ENCODE results near the gene MAEA. TPM values are rescaled to one million over a fixed set of nuclear protein-coding genes. Genes with fewer than 3 reads are reported as not detected.

MAEA gene
- total and polyA plus RNA-seq, 4 experiments from 2014 or later, result 54.1 to 106 (median 85.8) TPM

- DNase-seq, result peak in 4 of 5 donors; percentile 13 to 58 (median 18)
- H3K4me3 Mint-ChIP-seq, result peak overlapping the region; percentile 84 to 90 (median 86)
These were observed 42.5 kb upstream of the MAEA start for GRCh38 chr4:1246901-1247863.

GRCh38 chr4:1247864-1248244 lies 41.8 kb upstream of the MAEA start:
- DNase-seq, result no peak
- Mint-ChIP-seq H3K4me3 (peak overlapping the region; percentile 77 to 90 (median 86)), H3K27ac (peak overlapping the region in 6 of 7 donors; percentile 50 to 94 (median 56)), H3K27me3 (no peaks in the 10 kb centered on the region), H3K4me1 (peaks cover 29 to 77% (median 63%) of the 10 kb centered on the region in 4 donors), H3K9me3 (peaks cover 0 to 2% (median 0%) of the 10 kb centered on the region in 8 donors), H3K36me3 (peaks cover 0 to 21% of the 10 kb centered on the region in 2 donors)
- Histone ChIP-seq H3K36me3 (ENCODE audit: insufficient read depth, low read length) (no peaks in the 10 kb centered on the region), H3K9me3 (ENCODE audit: control insufficient read depth in 1 of 2, low read length in 2 of 2) (no peaks in the 10 kb centered on the region), H3K27ac (ENCODE audit: low read depth, low read length) (peak overlapping the region; percentile 76), H3K4me1 (ENCODE audit: insufficient read depth, low read length) (peaks cover 74% of the 10 kb centered on the region), H3K4me3 (ENCODE audit: low read length in 2 of 2) (peak overlapping the region; percentile 61 to 69), H3K27me3 (ENCODE audit: insufficient read depth, low read length) (no peaks in the 10 kb centered on the region)
- intact Hi-C loops (cut with micrococcal nuclease), result loop anchor here (1.0 to 5.0 kb wide), 4 partner anchors 41 to 623 kb away; partner anchors contain the start of genes FGFRL1, MAEA and NSD2
- CTCF ChIA-PET (ENCODE audit: partially characterized antibody), result interaction anchor here (0.7 to 6.1 kb wide), 6 partner anchors 20 to 117 kb away, joined by 3 to 42 read pairs (median 7); partner anchors contain the start of gene UVSSA
- POLR2A ChIA-PET (ENCODE audit: partially characterized antibody), result interaction anchor here (0.9 to 5.9 kb wide), 19 partner anchors 11 to 623 kb away, joined by 3 to 146 read pairs (median 11); partner anchors contain the start of genes GAK, MAEA, NSD2 and SPON2

More at GRCh38 chr4:1246901-1247863, 42.5 kb upstream of the MAEA start:
- Histone ChIP-seq H3K9me3 (ENCODE audit: control insufficient read depth in 1 of 2, low read length in 2 of 2) (no peaks in the 10 kb centered on the region), H3K27me3 (ENCODE audit: insufficient read depth, low read length) (no peaks in the 10 kb centered on the region), H3K4me1 (ENCODE audit: insufficient read depth, low read length) (peaks cover 76% of the 10 kb centered on the region), H3K4me3 (ENCODE audit: low read length in 2 of 2) (peak overlapping the region; percentile 61 to 69), H3K36me3 (ENCODE audit: insufficient read depth, low read length) (no peaks in the 10 kb centered on the region), H3K27ac (ENCODE audit: low read depth, low read length) (peak overlapping the region; percentile 76)
- POLR2A ChIA-PET (ENCODE audit: partially characterized antibody), result interaction anchor here (0.6 to 5.9 kb wide), 15 partner anchors 19 to 764 kb away, joined by 3 to 146 read pairs (median 16); partner anchors contain the start of genes GAK, MAEA, NSD2 and SPON2
- CTCF ChIA-PET (ENCODE audit: partially characterized antibody), result interaction anchor here (0.7 to 6.1 kb wide), 5 partner anchors 21 to 116 kb away, joined by 3 to 42 read pairs (median 11); partner anchors contain the start of gene UVSSA
- Mint-ChIP-seq H3K4me1 (peaks cover 30 to 77% (median 64%) of the 10 kb centered on the region in 4 donors), H3K27me3 (no peaks in the 10 kb centered on the region), H3K27ac (peak overlapping the region; percentile 83 to 96 (median 91)), H3K9me3 (no peaks in the 10 kb centered on the region), H3K36me3 (peaks cover 0 to 22% of the 10 kb centered on the region in 2 donors)
- intact Hi-C loops (cut with micrococcal nuclease), result loop anchor here (5.0 kb wide), 1 partner anchor 235 kb away; the partner anchor contains the start of gene FGFRL1

DNA sequence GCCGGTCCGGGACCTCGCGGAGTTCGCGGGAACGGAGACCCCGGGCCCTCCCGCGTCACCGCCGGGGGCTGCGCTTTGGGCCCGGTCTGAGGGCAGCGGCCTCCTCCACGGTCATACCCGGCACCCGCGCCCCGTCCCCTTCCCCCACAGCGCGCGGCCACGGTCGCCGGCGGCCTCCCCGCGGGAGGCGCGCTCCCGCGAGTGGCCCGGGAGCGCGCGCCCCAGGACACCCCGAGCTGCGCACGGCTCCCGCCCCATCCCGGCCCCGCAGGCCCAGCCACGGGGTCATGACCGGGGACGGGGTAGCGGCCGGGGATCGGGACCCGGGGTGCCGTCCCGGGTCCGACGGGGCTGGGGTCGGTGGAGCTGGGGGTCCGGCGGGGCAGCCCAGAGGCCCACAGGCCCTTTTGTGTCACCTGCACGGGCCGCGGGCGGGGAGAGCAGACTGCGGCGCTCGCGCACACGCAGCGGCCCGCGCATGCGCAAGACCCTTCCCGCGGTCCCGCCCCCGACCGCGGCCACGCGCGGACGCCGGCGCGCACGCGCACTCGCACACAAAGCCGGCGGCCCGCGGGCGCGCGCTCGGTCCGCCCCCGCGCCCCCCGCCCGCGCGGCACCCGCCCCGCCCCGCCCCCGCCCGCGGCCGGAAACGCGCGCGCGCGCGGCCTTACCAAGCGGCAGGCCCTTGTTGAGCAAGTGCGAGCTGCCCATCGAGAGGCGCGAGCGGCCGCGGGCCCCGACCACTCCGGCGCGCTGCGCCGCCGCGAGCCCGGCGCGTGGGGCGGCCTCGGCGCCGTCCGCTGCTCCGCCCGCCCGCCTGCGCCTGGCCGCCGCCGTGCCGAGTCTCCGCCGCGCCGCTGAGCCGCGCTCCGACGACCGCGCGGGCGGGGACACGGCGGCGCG lies 41.2 kb upstream of the MAEA start, which contains the start of gene CTBP1:
TSS of gene CTBP1 (minus strand) at position 886 of the 903 bp plus-strand sequence. CDS start 7,799 bp downstream, outside the sequence.
- H3K4me3 ChIP-seq (ENCODE audit: low read length in 2 of 2), result peak within 1 kb of the TSS; percentile 68 to 73
- Mint-ChIP-seq H3K9me3 (peaks cover 0 to 2% (median 0%) of the 10 kb centered on the region in 8 donors), H3K27me3 (no peaks in the 10 kb centered on the region), H3K27ac (peak within 1 kb of the TSS; percentile 93 to 99 (median 96)), H3K36me3 (peaks cover 0 to 21% of the 10 kb centered on the region in 2 donors), H3K4me1 (peaks cover 33 to 78% (median 65%) of the 10 kb centered on the region in 4 donors), H3K4me3 (peak within 1 kb of the TSS; percentile 86 to 92 (median 90))
- H3K4me1 ChIP-seq (ENCODE audit: insufficient read depth, low read length), result peaks cover 74% of the 10 kb centered on the region
- peak; percentile 76 to 95 (median 90) for DNase-seq
- POLR2A ChIA-PET (ENCODE audit: partially characterized antibody), result interaction anchor here (0.9 to 5.9 kb wide), 23 partner anchors 10 to 622 kb away, joined by 3 to 146 read pairs (median 8); partner anchors contain the start of genes GAK, MAEA, NSD2 and SPON2
- peak within 1 kb of the TSS; percentile 88 for H3K27ac ChIP-seq (ENCODE audit: low read depth, low read length)
- no peaks in the 10 kb centered on the region for H3K27me3 ChIP-seq (ENCODE audit: insufficient read depth, low read length)
- no peaks in the 10 kb centered on the region for H3K9me3 ChIP-seq (ENCODE audit: control insufficient read depth in 1 of 2, low read length in 2 of 2)
- intact Hi-C loops (cut with micrococcal nuclease), result loop anchor here (1.0 to 5.0 kb wide), 7 partner anchors 20 to 622 kb away; partner anchors contain the start of genes FGFRL1, MAEA and NSD2
- H3K36me3 ChIP-seq (ENCODE audit: insufficient read depth, low read length), result no peaks in the 10 kb centered on the region
- CTCF ChIA-PET (ENCODE audit: partially characterized antibody), result interaction anchor here (0.9 to 6.1 kb wide), 7 partner anchors 20 to 117 kb away, joined by 3 to 42 read pairs (median 3); partner anchors contain the start of gene UVSSA

- H3K27me3 ChIP-seq (ENCODE audit: insufficient read depth, low read length), result no peaks in the 10 kb centered on the region
- H3K9me3 ChIP-seq (ENCODE audit: control insufficient read depth in 1 of 2, low read length in 2 of 2), result no peaks in the 10 kb centered on the region
- intact Hi-C loops (cut with micrococcal nuclease), result loop anchor here (1.0 to 5.0 kb wide), 5 partner anchors 19 to 622 kb away; partner anchors contain the start of genes FGFRL1 and NSD2
- peaks cover 0 to 2% (median 0%) of the 10 kb centered on the region in 8 donors for H3K9me3 Mint-ChIP-seq
- no peaks in the 10 kb centered on the region for H3K27me3 Mint-ChIP-seq
- DNase-seq, result peak; percentile 77 to 93 (median 90)
- peaks cover 39 to 79% (median 67%) of the 10 kb centered on the region in 4 donors for H3K4me1 Mint-ChIP-seq
- H3K36me3 ChIP-seq (ENCODE audit: insufficient read depth, low read length), result no peaks in the 10 kb centered on the region
- peak overlapping the region; percentile 93 to 99 (median 96) for H3K27ac Mint-ChIP-seq
- H3K36me3 Mint-ChIP-seq, result peaks cover 0 to 21% of the 10 kb centered on the region in 2 donors
- CTCF ChIA-PET (ENCODE audit: partially characterized antibody), result interaction anchor here (0.9 to 6.1 kb wide), 5 partner anchors 19 to 118 kb away, joined by 3 to 42 read pairs (median 3); partner anchors contain the start of gene UVSSA
- H3K27ac ChIP-seq (ENCODE audit: low read depth, low read length), result peak overlapping the region; percentile 88
- peak overlapping the region; percentile 86 to 92 (median 90) for H3K4me3 Mint-ChIP-seq
- peaks cover 74% of the 10 kb centered on the region for H3K4me1 ChIP-seq (ENCODE audit: insufficient read depth, low read length)
- POLR2A ChIA-PET (ENCODE audit: partially characterized antibody), result interaction anchor here (0.9 to 5.9 kb wide), 18 partner anchors 9 to 621 kb away, joined by 3 to 146 read pairs (median 14); partner anchors contain the start of genes MAEA, SPON2 and UVSSA
- peak overlapping the region; percentile 68 to 73 for H3K4me3 ChIP-seq (ENCODE audit: low read length in 2 of 2)
These were observed 40.5 kb upstream of the MAEA start for GRCh38 chr4:1249148-1249730.

GRCh38 chr4:1249731-1250526 lies 39.8 kb upstream of the MAEA start:
- ChIA-PET CTCF (ENCODE audit: partially characterized antibody) (interaction anchor here (0.9 to 6.1 kb wide), 7 partner anchors 18 to 119 kb away, joined by 3 to 42 read pairs (median 8); partner anchors contain the start of gene UVSSA), POLR2A (ENCODE audit: partially characterized antibody) (interaction anchor here (0.9 to 5.9 kb wide), 16 partner anchors 9 to 620 kb away, joined by 3 to 146 read pairs (median 16); partner anchors contain the start of genes MAEA, SPON2 and UVSSA)
- Histone ChIP-seq H3K4me1 (ENCODE audit: insufficient read depth, low read length) (peaks cover 74% of the 10 kb centered on the region), H3K36me3 (ENCODE audit: insufficient read depth, low read length) (no peaks in the 10 kb centered on the region), H3K4me3 (ENCODE audit: low read length in 2 of 2) (peak overlapping the region; percentile 68 to 73), H3K9me3 (ENCODE audit: control insufficient read depth in 1 of 2, low read length in 2 of 2) (no peaks in the 10 kb centered on the region), H3K27me3 (ENCODE audit: insufficient read depth, low read length) (no peaks in the 10 kb centered on the region), H3K27ac (ENCODE audit: low read depth, low read length) (peak overlapping the region; percentile 88)
- Mint-ChIP-seq H3K27ac (peak overlapping the region; percentile 93 to 99 (median 96)), H3K4me3 (peak overlapping the region; percentile 86 to 92 (median 90)), H3K4me1 (peaks cover 45 to 79% (median 67%) of the 10 kb centered on the region in 4 donors), H3K9me3 (peaks cover 0 to 3% (median 0%) of the 10 kb centered on the region in 8 donors), H3K36me3 (peaks cover 0 to 20% of the 10 kb centered on the region in 2 donors), H3K27me3 (no peaks in the 10 kb centered on the region)
- intact Hi-C loops (cut with micrococcal nuclease), result loop anchor here (1.0 to 5.0 kb wide), 5 partner anchors 18 to 621 kb away; partner anchors contain the start of genes FGFRL1 and NSD2
- peak in 3 of 5 donors; percentile 53 to 83 (median 54) for DNase-seq
